Mucosa of gallbladder (tissue), 1 donor: ENCODE results near the gene TAF11L4. TPM values are rescaled to one million over a fixed set of nuclear protein-coding genes. Genes with fewer than 3 reads are reported as not detected.
"Not testable (repeated sequence)": the region's sequence is repeated elsewhere in the genome, so short reads cannot be mapped to it uniquely, and the experiment has no call there.

Source experiments
- DNase-seq: peaks from one replicate; pipeline ENCODE4 v3.0.0-alpha.2; 2020; ENCODE audit warnings: low spot score
- total RNA-seq: library from RNA; stranded (reverse); gene quantifications from one replicate; pipeline ENCODE4 v1.2.1, GENCODE V29; 2021
- donor health status: DM: no; HTN: no; CAD: no.

TAF11L4 gene
- total RNA-seq, result not detected

- not testable (repeated sequence) for DNase-seq
Measured at GRCh38 chr5:17521501-17521900, at the start of gene TAF11L4. TSS of gene TAF11L4 (plus strand) at chr5:17521801.

- DNase-seq, result not testable (repeated sequence)
Measured at GRCh38 chr5:17475064-17475463, 46.5 kb upstream of the TAF11L4 start.

GRCh38 chr5:17477043-17477442, 44.6 kb upstream of the TAF11L4 start:
- no peak for DNase-seq

- DNase-seq, result no peak
Measured at GRCh38 chr5:17477573-17478265, 43.9 kb upstream of the TAF11L4 start.

GRCh38 chr5:17481378-17481777, 40.2 kb upstream of the TAF11L4 start:
- no peak for DNase-seq

GRCh38 chr5:17482790-17483189, 38.8 kb upstream of the TAF11L4 start:
- DNase-seq, result no peak

GRCh38 chr5:17486464-17487173, 35.0 kb upstream of the TAF11L4 start:
- DNase-seq, result not testable (repeated sequence)

GRCh38 chr5:17487174-17487512, 34.5 kb upstream of the TAF11L4 start:
- DNase-seq, result no peak

- DNase-seq, result not testable (repeated sequence)
Measured at GRCh38 chr5:17491257-17491656, 30.3 kb upstream of the TAF11L4 start.

GRCh38 chr5:17492770-17493169, 28.8 kb upstream of the TAF11L4 start:
- no peak for DNase-seq

- no peak for DNase-seq
Measured at GRCh38 chr5:17497446-17497845, 24.2 kb upstream of the TAF11L4 start.

- not testable (repeated sequence) for DNase-seq
Measured at GRCh38 chr5:17497931-17498330, 23.7 kb upstream of the TAF11L4 start, which contains the start of gene TAF11L2. TSS of gene TAF11L2 (plus strand) at chr5:17498231.

GRCh38 chr5:17511775-17512325, 9.8 kb upstream of the TAF11L4 start:
- DNase-seq, result no peak

GRCh38 chr5:17517526-17517925, 4.1 kb upstream of the TAF11L4 start:
- DNase-seq, result peak; percentile 26

GRCh38 chr5:17518067-17518466, 3.5 kb upstream of the TAF11L4 start, which contains the start of gene TAF11L3:
TSS of gene TAF11L3 (plus strand) at chr5:17518367.
- DNase-seq, result not testable (repeated sequence)

GRCh38 chr5:17519508-17519907, 2.1 kb upstream of the TAF11L4 start:
- not testable (repeated sequence) for DNase-seq

GRCh38 chr5:17524935-17525334, 3.3 kb downstream of the TAF11L4 start, which contains the start of gene TAF11L5:
TSS of gene TAF11L5 (plus strand) at chr5:17525235.
- not testable (repeated sequence) for DNase-seq

- peak; percentile 52 for DNase-seq
Measured at GRCh38 chr5:17526504-17526903, 4.9 kb downstream of the TAF11L4 start.

GRCh38 chr5:17528369-17528768, 6.8 kb downstream of the TAF11L4 start, which contains the start of gene TAF11L6:
TSS of gene TAF11L6 (plus strand) at chr5:17528669.
- not testable (repeated sequence) for DNase-seq
